GM19438 (cell line): ENCODE results near the gene CPSF3.
"Not testable (repeated sequence)": the region's sequence is repeated elsewhere in the genome, so short reads cannot be mapped to it uniquely, and the experiment has no call there.

Experiments
- ATAC-seq: cut with Tn5 transposase; IDR thresholded peaks from one replicate; pipeline ENCODE4 v1.9.1; 2021; ENCODE audit warnings: low read depth; ENCODE audit not compliant: unreplicated experiment

CPSF3 gene

GRCh38 chr2:9497017-9497416 lies 73.6 kb downstream of the CPSF3 start:
- ATAC-seq, result no peak

DNA sequence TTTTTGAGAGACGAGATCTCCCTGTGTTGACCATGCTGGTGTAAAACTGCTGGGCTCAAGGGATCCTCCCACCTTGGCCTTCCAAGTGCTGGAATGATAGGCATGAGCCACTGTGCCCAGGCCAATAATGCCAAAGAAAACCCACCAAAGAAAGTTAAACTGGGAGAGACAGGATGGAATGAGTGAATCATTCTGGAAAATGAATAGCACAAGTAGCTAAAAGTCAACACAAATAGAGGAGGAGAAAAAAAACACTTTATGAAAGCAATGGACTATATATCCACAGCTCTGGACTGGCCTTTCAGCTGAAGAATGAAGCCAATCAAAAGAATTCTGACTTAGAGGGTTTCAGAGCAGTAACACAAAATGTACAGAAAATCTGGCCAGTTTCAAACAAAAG lies 74.8 kb downstream of the CPSF3 start:
- ATAC-seq, result no peak

DNA sequence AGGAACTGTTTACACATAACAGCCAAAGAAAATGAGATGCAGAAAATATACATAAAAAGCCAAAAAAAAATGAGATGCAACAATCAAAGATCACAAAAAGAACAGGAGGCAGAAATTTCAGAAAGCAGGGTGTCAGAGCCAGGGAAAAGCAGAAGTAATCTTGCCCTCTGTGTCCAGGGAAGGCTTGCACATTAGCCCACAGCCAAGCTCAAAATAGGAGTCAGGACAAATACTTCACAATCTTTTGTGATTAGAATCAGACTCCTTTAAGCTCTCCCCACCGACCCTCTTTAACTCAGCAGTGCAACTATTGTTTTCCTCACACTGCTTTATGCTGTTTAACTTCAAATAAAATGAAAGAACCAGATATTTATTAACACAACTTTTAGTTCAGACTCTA lies 85.5 kb downstream of the CPSF3 start:
- no peak for ATAC-seq

DNA sequence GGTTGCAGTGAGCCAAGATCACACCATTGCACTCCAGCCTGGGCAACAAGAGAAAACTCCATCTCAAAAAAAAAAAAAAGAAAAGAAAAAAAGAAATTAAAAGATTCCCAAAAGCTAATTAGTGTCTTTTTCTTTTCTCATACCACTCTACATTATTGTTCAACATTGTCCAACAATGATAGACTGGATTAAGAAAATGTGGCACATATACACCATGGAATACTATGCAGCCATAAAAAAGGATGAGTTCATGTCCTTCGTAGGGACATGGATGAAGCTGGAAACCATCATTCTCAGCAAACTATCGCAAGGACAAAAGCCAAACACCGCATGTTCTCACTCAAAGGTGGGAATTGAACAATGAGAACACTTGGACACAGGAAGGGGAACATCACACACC lies 90.5 kb downstream of the CPSF3 start:
- ATAC-seq, result not testable (repeated sequence)

- ATAC-seq, result no peak
Observed at GRCh38 chr2:9517118-9517782, 93.8 kb downstream of the CPSF3 start.

DNA sequence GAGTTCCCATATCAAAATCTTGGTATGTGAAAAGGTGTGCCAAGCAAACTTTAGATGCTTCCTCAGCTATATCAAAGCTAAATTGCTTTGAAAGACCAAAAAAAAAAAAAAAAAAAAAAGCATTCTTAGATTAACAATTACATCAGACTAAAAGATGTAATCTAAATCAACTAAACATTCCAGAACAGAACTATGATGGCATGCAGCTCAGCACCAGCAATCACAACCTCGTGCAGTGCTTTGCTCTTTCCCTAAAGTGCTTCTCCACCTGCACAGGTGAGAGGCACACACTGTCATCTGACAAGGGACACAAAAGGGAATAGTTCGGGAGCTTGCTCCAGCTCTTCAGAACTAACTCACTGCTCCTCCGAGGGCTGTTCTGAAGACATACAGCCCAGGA lies 94.7 kb downstream of the CPSF3 start:
- ATAC-seq, result no peak

- no peak for ATAC-seq
Observed at GRCh38 chr2:9518780-9519179, 95.3 kb downstream of the CPSF3 start.

DNA sequence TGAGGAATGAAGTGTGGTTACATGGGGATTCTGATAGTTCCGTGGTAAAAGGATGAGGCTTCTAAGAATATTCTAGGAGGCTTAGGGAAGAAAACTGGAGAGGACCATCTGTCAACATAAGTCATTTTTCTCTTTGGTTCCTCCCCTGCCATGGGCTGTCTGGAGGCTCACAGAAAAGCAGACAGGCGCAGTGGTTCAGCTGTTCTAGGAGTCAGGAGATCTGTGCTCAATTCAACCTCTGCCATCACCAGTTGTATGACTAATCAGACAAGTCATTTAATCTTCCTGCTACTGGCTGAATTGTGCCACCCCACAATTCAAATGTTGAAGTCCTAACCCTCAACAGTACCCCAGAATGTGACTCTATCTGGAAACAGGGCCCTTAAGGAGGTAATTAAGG lies 95.8 kb downstream of the CPSF3 start:
- no peak for ATAC-seq
